Peyer's patch (tissue), 4 donors: ENCODE data around the gene HSP90AA1. TPM values are rescaled to one million over a fixed set of nuclear protein-coding genes. Genes with fewer than 3 reads are reported as not detected.
A peak's percentile ranks its signal among the peaks of the same experiment; 100 is the strongest.

Experiments used
- DNase-seq, 3 donors: peaks; one replicate each; pipeline ENCODE4 v3.0.0-alpha.2; 2017 to 2019
- H3K27ac ChIP-seq, 4 donors: fragments of 200-600 bp; sonication (generic); one replicate each; pipeline ENCODE4 v1.5.1; 2016 to 2019
- H3K27me3 ChIP-seq, 2 donors: fragments of 200-600 bp; sonication (generic); one replicate each; pipeline ENCODE4 v1.5.1; 2019
- H3K36me3 ChIP-seq, 3 donors: fragments of 200-600 bp; sonication (generic); one replicate each; pipeline ENCODE4 v1.5.1; 2016 to 2019
- H3K4me1 ChIP-seq, 4 donors: fragments of 200-600 bp; sonication (generic); one replicate each; pipeline ENCODE4 v1.5.1; 2016 to 2019
- H3K4me3 ChIP-seq, 4 donors: fragments of 200-600 bp; sonication (generic); 1 replicate in 3 of 4; 2 replicates in 1 of 4; pipeline ENCODE4 v1.5.1; 2016 to 2019; ENCODE audit warnings: mild to moderate bottlenecking in 1 of 4
- H3K9me3 ChIP-seq, 4 donors: fragments of 200-600 bp; sonication (generic); one replicate each; pipeline ENCODE4 v1.5.1; 2016 to 2019; ENCODE audit warnings: mild to moderate bottlenecking in 1 of 4
- POLR2A ChIP-seq, 2 donors: fragments of 450-650 bp; IDR thresholded peaks; one replicate each; pipeline ENCODE4 v1.5.1; 2017; ENCODE audit warnings: antibody characterized with exemption in 2 of 2, mild to moderate bottlenecking in 2 of 2, moderate library complexity in 2 of 2
- total RNA-seq, 4 donors: library from RNA; depleted of rRNA; stranded (reverse); fragments of >200 nt; gene quantifications; one replicate each; pipeline ENCODE4 v1.1.0, GENCODE V29; 2016
- TF ChIP-seq, protein P1 (sequence below), 6 experiments: fragments of 450-650 bp in 4 of 6; fragments of 200-600 bp in 2 of 6; sonication (generic) in 1 of 6; IDR thresholded peaks; one replicate each; pipeline ENCODE4 v1.5.1; 2017 to 2019; ENCODE audit warnings: antibody characterized with exemption in 6 of 6, mild to moderate bottlenecking in 3 of 6, moderate library complexity in 1 of 6

Gene HSP90AA1
- total RNA-seq, 4 donors from 2014 or later: 141 to 550 (median 254) TPM

DNA sequence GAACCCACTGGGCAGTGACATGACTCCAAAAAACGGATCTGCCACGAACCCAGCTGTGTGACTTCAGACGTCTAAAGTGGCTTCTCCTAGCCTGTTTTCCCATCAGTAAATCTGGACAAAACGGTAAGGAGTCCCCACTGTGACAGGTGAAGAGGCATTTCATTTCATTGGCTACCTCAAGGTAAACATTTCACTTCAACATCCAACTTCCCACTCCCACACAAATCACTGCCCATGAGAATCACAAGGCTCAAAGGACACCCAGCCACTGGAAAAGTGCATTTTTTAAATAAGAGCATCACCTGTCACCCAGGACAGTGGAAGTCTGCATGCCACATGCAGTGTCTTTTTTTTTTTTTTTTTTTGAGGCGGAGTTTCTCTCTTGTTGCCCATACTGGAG is 27.9 kb downstream of the HSP90AA1 start:
- DNase-seq: no peak
- Histone ChIP-seq H3K4me3 (no peak overlapping the region), H3K36me3 (no peaks in the 10 kb centered on the region)

DNA sequence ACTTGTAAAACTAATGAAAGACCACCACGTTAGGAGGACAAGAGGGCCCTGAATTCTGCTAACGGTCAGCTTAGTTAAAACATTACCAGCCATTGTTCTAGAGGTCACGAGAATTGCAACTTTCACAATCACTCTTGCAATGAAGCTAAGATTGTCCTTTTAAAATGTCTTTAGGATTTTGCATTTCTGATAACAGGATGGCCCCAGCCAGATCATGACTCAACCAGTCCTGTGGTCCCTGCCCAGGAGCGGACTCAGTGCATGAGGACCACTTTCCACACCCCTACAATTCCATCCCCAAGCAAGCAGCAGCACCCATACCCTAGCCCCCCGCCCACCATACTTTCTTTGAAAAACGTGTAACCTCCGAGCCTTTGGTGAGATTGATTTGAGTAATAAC is 28.7 kb downstream of the HSP90AA1 start:
- peak in 1 of 3 donors; percentile 6 for DNase-seq
- Histone ChIP-seq H3K4me1 (no peaks in the 10 kb centered on the region), H3K4me3 (no peak overlapping the region), H3K27me3 (no peaks in the 10 kb centered on the region), H3K27ac (no peak overlapping the region), H3K36me3 (peaks cover 0 to 2% (median 0%) of the 10 kb centered on the region in 3 donors), H3K9me3 (no peaks in the 10 kb centered on the region)
- TF ChIP-seq, protein P1, sequence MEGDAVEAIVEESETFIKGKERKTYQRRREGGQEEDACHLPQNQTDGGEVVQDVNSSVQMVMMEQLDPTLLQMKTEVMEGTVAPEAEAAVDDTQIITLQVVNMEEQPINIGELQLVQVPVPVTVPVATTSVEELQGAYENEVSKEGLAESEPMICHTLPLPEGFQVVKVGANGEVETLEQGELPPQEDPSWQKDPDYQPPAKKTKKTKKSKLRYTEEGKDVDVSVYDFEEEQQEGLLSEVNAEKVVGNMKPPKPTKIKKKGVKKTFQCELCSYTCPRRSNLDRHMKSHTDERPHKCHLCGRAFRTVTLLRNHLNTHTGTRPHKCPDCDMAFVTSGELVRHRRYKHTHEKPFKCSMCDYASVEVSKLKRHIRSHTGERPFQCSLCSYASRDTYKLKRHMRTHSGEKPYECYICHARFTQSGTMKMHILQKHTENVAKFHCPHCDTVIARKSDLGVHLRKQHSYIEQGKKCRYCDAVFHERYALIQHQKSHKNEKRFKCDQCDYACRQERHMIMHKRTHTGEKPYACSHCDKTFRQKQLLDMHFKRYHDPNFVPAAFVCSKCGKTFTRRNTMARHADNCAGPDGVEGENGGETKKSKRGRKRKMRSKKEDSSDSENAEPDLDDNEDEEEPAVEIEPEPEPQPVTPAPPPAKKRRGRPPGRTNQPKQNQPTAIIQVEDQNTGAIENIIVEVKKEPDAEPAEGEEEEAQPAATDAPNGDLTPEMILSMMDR (IDR thresholded peaks at IDR 0.05): no peak
- TF ChIP-seq POLR2A (IDR thresholded peaks at IDR 0.05): no peak

More for the DNA sequence above, 27.9 kb downstream of the HSP90AA1 start:
- no peaks in the 10 kb centered on the region for H3K27me3 ChIP-seq
- H3K9me3 ChIP-seq: no peaks in the 10 kb centered on the region
- H3K27ac ChIP-seq: no peak overlapping the region
- H3K4me1 ChIP-seq: no peaks in the 10 kb centered on the region
- TF ChIP-seq, protein P1 (IDR thresholded peaks at IDR 0.05): no peak
- TF ChIP-seq POLR2A (IDR thresholded peaks at IDR 0.05): no peak

DNA sequence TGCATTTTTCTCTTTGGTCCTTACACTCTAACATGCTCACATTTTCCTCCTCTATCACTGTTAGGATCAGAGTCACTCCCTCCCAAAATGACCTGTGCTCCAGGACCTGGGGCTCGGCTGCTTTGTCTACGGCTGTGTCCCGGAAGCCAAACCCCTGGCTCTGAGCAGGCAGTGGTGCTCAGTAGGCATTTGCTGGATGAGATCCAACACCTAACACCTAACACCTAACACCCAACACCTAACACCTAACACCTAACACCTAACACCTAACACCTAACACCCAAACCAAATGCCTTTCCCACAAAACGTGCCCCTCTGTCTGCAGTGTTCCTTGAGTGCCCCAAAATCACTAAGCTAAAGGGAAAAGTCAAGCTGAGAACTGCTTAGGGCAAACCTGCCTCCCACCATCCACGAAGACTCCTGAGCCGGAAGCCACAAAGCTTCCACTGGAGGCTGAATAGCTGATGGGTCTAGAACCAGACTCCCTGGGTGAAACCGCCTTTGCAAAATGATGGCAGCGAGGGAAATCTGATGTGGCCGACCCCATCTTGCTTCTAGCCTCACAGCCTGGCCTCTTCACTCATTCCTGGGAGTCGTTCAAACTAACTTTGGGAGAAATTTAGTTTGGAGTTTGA is 29.2 kb downstream of the HSP90AA1 start:
- Histone ChIP-seq H3K27me3 (no peaks in the 10 kb centered on the region), H3K36me3 (peaks cover 0 to 7% (median 0%) of the 10 kb centered on the region in 3 donors), H3K27ac (no peak overlapping the region), H3K4me3 (no peak overlapping the region), H3K9me3 (no peaks in the 10 kb centered on the region), H3K4me1 (no peaks in the 10 kb centered on the region)
- TF ChIP-seq POLR2A (IDR thresholded peaks at IDR 0.05): no peak
- TF ChIP-seq, protein P1 (IDR thresholded peaks at IDR 0.05): no peak
- no peak for DNase-seq

DNA sequence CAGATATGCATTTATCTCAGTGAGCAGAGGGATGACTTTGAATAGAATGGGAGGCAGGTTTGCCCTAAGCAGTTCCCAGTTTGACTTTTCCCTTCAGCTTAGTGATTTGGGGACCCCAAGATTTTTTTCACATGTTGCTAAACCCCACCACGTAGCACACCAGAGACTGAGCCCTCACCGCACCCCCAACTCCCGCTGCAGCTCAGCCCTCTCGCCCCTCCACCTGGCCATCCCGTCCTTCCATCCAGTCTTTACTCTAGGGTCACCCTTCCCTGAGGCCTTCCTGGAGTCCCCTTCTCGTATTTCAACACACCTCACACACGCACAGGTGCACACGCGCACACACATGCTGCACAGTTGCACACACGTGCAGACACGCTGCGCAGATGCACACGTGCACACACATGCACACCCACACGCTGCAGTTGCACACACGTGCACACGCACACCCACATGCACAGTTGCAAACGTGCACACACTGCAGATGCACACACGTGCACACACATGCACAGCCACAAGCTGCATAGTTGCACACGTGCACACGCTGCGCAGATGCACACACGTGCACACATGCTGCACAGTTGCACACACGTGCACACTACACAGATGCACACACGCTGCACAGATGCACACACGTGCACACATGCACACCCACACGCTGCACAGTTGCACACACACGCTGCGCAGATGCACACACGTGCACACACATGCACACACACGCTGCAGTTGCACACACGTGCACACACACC is 30.0 kb downstream of the HSP90AA1 start:
- no peaks in the 10 kb centered on the region for H3K4me1 ChIP-seq
- no peaks in the 10 kb centered on the region for H3K9me3 ChIP-seq
- H3K4me3 ChIP-seq: no peak overlapping the region
- H3K27ac ChIP-seq: no peak overlapping the region
- no peak for TF ChIP-seq POLR2A (IDR thresholded peaks at IDR 0.05)
- TF ChIP-seq, protein P1 (IDR thresholded peaks at IDR 0.05): no peak
- H3K36me3 ChIP-seq: peaks cover 0 to 14% (median 0%) of the 10 kb centered on the region in 3 donors
- no peak for DNase-seq
- no peaks in the 10 kb centered on the region for H3K27me3 ChIP-seq

DNA sequence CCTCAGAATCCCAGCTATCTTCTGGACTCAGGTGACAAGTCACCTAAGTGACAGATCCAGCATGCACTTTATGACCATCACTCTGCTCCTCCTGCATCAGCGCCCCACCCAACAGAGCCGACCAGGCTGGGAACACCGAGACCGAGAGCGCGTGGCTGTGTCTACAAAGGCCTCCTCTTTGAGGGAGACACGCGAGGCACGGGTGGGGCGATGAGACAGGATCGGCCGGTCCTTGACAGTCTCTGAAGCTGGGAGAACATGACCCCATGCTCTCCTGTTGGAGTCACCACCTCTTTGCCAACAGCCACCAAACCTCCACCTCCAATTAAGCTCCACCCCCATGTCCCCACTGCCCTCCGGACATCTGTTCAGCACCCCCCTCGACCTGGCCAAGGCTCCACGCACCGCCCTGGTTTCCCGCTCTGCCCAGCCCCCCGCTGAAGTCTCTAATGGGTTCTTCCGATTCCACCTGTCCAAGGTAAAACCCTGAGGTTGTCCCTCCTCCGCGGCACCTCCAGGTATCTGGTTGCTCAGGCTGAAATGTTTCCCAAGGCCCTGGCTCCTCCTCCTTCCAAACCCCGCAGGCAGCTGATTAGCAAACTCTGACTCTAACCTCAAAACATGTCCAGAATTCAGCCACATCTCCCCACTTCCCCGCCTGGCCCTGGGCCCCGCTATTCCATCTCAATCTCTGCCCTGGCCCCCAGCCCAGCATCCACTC is 31.5 kb downstream of the HSP90AA1 start:
- H3K4me1 ChIP-seq: no peaks in the 10 kb centered on the region
- DNase-seq: no peak

More for the DNA sequence above, 31.5 kb downstream of the HSP90AA1 start:
- H3K27ac ChIP-seq: no peak overlapping the region
- H3K9me3 ChIP-seq: no peaks in the 10 kb centered on the region
- no peak for TF ChIP-seq POLR2A (IDR thresholded peaks at IDR 0.05)
- TF ChIP-seq, protein P1 (IDR thresholded peaks at IDR 0.05): no peak
- no peaks in the 10 kb centered on the region for H3K27me3 ChIP-seq
- H3K4me3 ChIP-seq: no peak overlapping the region
- peaks cover 0 to 29% (median 0%) of the 10 kb centered on the region in 3 donors for H3K36me3 ChIP-seq
